Liver (tissue), 9 donors: ENCODE measurements around the gene CCDC15. TPM values are rescaled to one million over a fixed set of nuclear protein-coding genes. Genes with fewer than 3 reads are reported as not detected.

Source experiments
- DNase-seq: peaks from one replicate; pipeline ENCODE4 v3.0.0-alpha.2; 2017; ENCODE audit warnings: low spot score
- H3K27ac ChIP-seq, 2 donors: one replicate each; pipeline ENCODE4 v1.7.0; 2013; ENCODE audit warnings: inconsistent platforms in 2 of 2, low read length in 2 of 2, control low read depth in 1 of 2, low read depth in 1 of 2, mild to moderate bottlenecking in 1 of 2
- H3K27me3 ChIP-seq, 4 donors: one replicate each; pipeline versions ENCODE4 v1.6.1 to v1.7.0; 2013; ENCODE audit warnings: low read length in 3 of 4, inconsistent platforms in 1 of 4, mild to moderate bottlenecking in 1 of 4, moderate library complexity in 1 of 4; ENCODE audit not compliant: control insufficient read depth in 4 of 4, insufficient read depth in 4 of 4
- H3K36me3 ChIP-seq, 4 donors: one replicate each; pipeline versions ENCODE4 v1.6.1 to v1.7.0; 2013; ENCODE audit warnings: low read length in 3 of 4, mild to moderate bottlenecking in 3 of 4, low read depth in 1 of 4, moderate library complexity in 1 of 4; ENCODE audit not compliant: control insufficient read depth in 4 of 4, insufficient read depth in 3 of 4
- H3K4me1 ChIP-seq, 4 donors: one replicate each; pipeline versions ENCODE4 v1.6.1 to v1.7.0; 2013; ENCODE audit warnings: low read length in 3 of 4, mild to moderate bottlenecking in 3 of 4, moderate library complexity in 1 of 4; ENCODE audit not compliant: control insufficient read depth in 4 of 4, insufficient read depth in 4 of 4
- H3K4me3 ChIP-seq, 3 donors: one replicate each; pipeline versions ENCODE4 v1.6.1 to v1.7.0; 2013; ENCODE audit warnings: low read length in 3 of 3, control low read depth in 1 of 3, low read depth in 1 of 3, mild to moderate bottlenecking in 1 of 3
- H3K9ac ChIP-seq, 2 donors: one replicate each; pipeline ENCODE4 v1.7.0; 2013; ENCODE audit warnings: low read length in 2 of 2, mild to moderate bottlenecking in 2 of 2, moderate library complexity in 2 of 2, control low read depth in 1 of 2, low read depth in 1 of 2
- H3K9me3 ChIP-seq, 4 donors: one replicate each; pipeline versions ENCODE4 v1.6.1 to v1.7.0; 2013; ENCODE audit warnings: low read length in 3 of 4; ENCODE audit not compliant: control insufficient read depth in 4 of 4
- ATF3 ChIP-seq: IDR thresholded peaks from 2 replicates; pipeline ENCODE4 v1.6.1; 2016; ENCODE audit warnings: antibody characterized with exemption
- CTCF ChIP-seq: fragments of 150-350 bp; IDR thresholded peaks from 2 replicates; pipeline ENCODE4 v1.5.1; 2017; ENCODE audit warnings: improper control_type of control experiment, low read depth, low read length; ENCODE audit not compliant: missing input control
- EGR1 ChIP-seq, 2 donors: IDR thresholded peaks; 2 replicates each; pipeline ENCODE4 v1.6.1; 2016 to 2018; ENCODE audit warnings: antibody characterized with exemption in 2 of 2, low read depth in 2 of 2
- FOXA1 ChIP-seq: IDR thresholded peaks from 2 replicates; pipeline ENCODE4 v1.6.1; 2016; ENCODE audit warnings: antibody characterized with exemption
- FOXA2 ChIP-seq: IDR thresholded peaks from 2 replicates; pipeline ENCODE4 v1.6.1; 2016; ENCODE audit warnings: antibody characterized with exemption
- GABPA ChIP-seq, 2 donors: IDR thresholded peaks in 1 of 2; conservative IDR thresholded peaks in 1 of 2; 2 replicates each; pipeline ENCODE4 v1.6.1; 2016; ENCODE audit warnings: antibody characterized with exemption in 2 of 2, mild to moderate bottlenecking in 1 of 2, moderate library complexity in 1 of 2
- HNF4A ChIP-seq, 2 donors: conservative IDR thresholded peaks; 2 replicates each; pipeline ENCODE4 v1.6.1; 2016; ENCODE audit warnings: antibody characterized with exemption in 2 of 2, mild to moderate bottlenecking in 2 of 2
- HNF4G ChIP-seq: IDR thresholded peaks from 2 replicates; pipeline ENCODE4 v1.6.1; 2016; ENCODE audit warnings: antibody characterized with exemption
- JUND ChIP-seq, 2 donors: IDR thresholded peaks; 2 replicates each; pipeline ENCODE4 v1.6.1; 2016; ENCODE audit warnings: antibody characterized with exemption in 2 of 2
- MAX ChIP-seq: IDR thresholded peaks from 2 replicates; pipeline ENCODE4 v1.6.1; 2016; ENCODE audit warnings: antibody characterized with exemption
- NR2F2 ChIP-seq: IDR thresholded peaks from 2 replicates; pipeline ENCODE4 v1.6.1; 2016; ENCODE audit warnings: antibody characterized with exemption
- RAD21 ChIP-seq, 2 donors: IDR thresholded peaks; 2 replicates each; pipeline ENCODE4 v1.6.1; 2016; ENCODE audit warnings: antibody characterized with exemption in 2 of 2, mild to moderate bottlenecking in 2 of 2
- REST ChIP-seq: IDR thresholded peaks from 2 replicates; pipeline ENCODE4 v1.6.1; 2016; ENCODE audit warnings: antibody characterized with exemption, mild to moderate bottlenecking
- RXRA ChIP-seq, 2 donors: IDR thresholded peaks; 2 replicates each; pipeline ENCODE4 v1.6.1; 2017 to 2018; ENCODE audit warnings: antibody characterized with exemption in 2 of 2, mild to moderate bottlenecking in 1 of 2
- SP1 ChIP-seq: IDR thresholded peaks from 2 replicates; pipeline ENCODE4 v1.6.1; 2018; ENCODE audit warnings: antibody characterized with exemption, mild to moderate bottlenecking
- TAF1 ChIP-seq: conservative IDR thresholded peaks from 2 replicates; pipeline ENCODE4 v1.6.1; 2016; ENCODE audit warnings: antibody characterized with exemption, mild to moderate bottlenecking
- YY1 ChIP-seq: IDR thresholded peaks from 2 replicates; pipeline ENCODE4 v1.6.1; 2016; ENCODE audit warnings: antibody characterized with exemption, mild to moderate bottlenecking
- ZBTB33 ChIP-seq: IDR thresholded peaks from 2 replicates; pipeline ENCODE4 v1.6.1; 2016; ENCODE audit warnings: antibody characterized with exemption
- WGBS: extraction: QIAGEN DNeasy Blood & Tissue Kit; methylation state at CpG from one replicate; pipeline ENCODE4 v1.1.7; 2013; 5-methylcytosine and 5-hydroxymethylcytosine counted together
- polyA plus RNA-seq, 2 donors: library from polyadenylated mRNA; stranded (reverse) in 1 of 2; unstranded in 1 of 2; fragments of 200-250 nt in 1 of 2; fragments of >200 nt in 1 of 2; fragmentation: Nextera tagmentation in 1 of 2; extraction: Ambion mirVana in 1 of 2; gene quantifications; one replicate each; pipeline versions ENCODE4 v1.2.1 to v1.2.3, GENCODE V29; 2013 to 2015
- total RNA-seq, 2 donors: library from RNA; depleted of rRNA; stranded (reverse); fragments of >200 nt; gene quantifications; one replicate each; pipeline ENCODE4 v1.2.3, GENCODE V29; 2014
- donor health status: healthy.
- donor health status: healthy.
- donor health status: healthy.
- donor health status: healthy.
- donor health status: healthy.

CCDC15 gene
- total and polyA plus RNA-seq, 4 donors = 0.35 to 3.5 (median 0.88) TPM

- Histone ChIP-seq H3K27ac (no peak overlapping the region), H3K27me3 (no peaks in the 10 kb centered on the region), H3K9ac (no peak overlapping the region), H3K36me3 (no peaks in the 10 kb centered on the region), H3K9me3 (no peaks in the 10 kb centered on the region), H3K4me1 (no peaks in the 10 kb centered on the region), H3K4me3 (no peak overlapping the region)
- TF ChIP-seq SP1 (no peak), ZBTB33 (no peak), CTCF (no peak), JUND (IDR thresholded peaks at IDR 0.05) (no peak), ATF3 (no peak), HNF4A (conservative IDR thresholded peaks at IDR 0.05) (no peak)
- DNase-seq = no peak
- 91% methylated on average over 1 of the region's 1 CpG for WGBS
Observed at GRCh38 chr11:125036933-125037332, 82.9 kb downstream of the CCDC15 start.

GRCh38 chr11:125049164-125049792, 95.3 kb downstream of the CCDC15 start:
- WGBS = 92% methylated on average over 4 of the region's 4 CpGs
- Histone ChIP-seq H3K27me3 (no peaks in the 10 kb centered on the region), H3K4me1 (no peaks in the 10 kb centered on the region), H3K9ac (no peak overlapping the region), H3K27ac (no peak overlapping the region), H3K4me3 (no peak overlapping the region), H3K36me3 (no peaks in the 10 kb centered on the region), H3K9me3 (no peaks in the 10 kb centered on the region)
- TF ChIP-seq EGR1 (IDR thresholded peaks at IDR 0.05; ENCODE audit: low read depth in 2 of 2) (no peak), FOXA1 (no peak), ZBTB33 (no peak), ATF3 (no peak), JUND (IDR thresholded peaks at IDR 0.05) (no peak), YY1 (no peak), MAX (no peak), CTCF (no peak), TAF1 (no peak), RAD21 (IDR thresholded peaks at IDR 0.05) (no peak), FOXA2 (no peak), SP1 (no peak), NR2F2 (no peak), HNF4A (conservative IDR thresholded peaks at IDR 0.05) (no peak), REST (no peak), RXRA (IDR thresholded peaks at IDR 0.05) (no peak), HNF4G (no peak), GABPA (IDR thresholded peaks at IDR 0.05 in 1 of 2, conservative IDR thresholded peaks at IDR 0.05 in 1 of 2) (no peak)
- DNase-seq = no peak
